ENCODE measurements around the gene MYO3B. TPM values are rescaled to one million over a fixed set of nuclear protein-coding genes. Genes with fewer than 3 reads are reported as not detected.

Gene MYO3B
- polyA plus RNA-seq, 1 experiment: 0.10 TPM

- H3K4me3 ChIP-seq (ENCODE audit: low read depth, low read length): no peak overlapping the region
- no peaks in the 10 kb centered on the region for H3K9me3 ChIP-seq (ENCODE audit: control insufficient read depth, insufficient read depth, low read length)
- TF ChIP-seq CTCF (IDR thresholded peaks at IDR 0.05; ENCODE audit: low read depth, low read length): no peak
- H3K27me3 ChIP-seq (ENCODE audit: control insufficient read depth, insufficient read depth, low read length): no peaks in the 10 kb centered on the region
- POLR2A ChIA-PET: interaction anchor here (0.6 kb wide), 1 partner anchor 691 kb away, joined by 5 read pairs; no protein-coding TSS in a partner anchor
- no peak for DNase-seq (ENCODE audit: low read depth, low spot score)
- H3K27ac ChIP-seq (ENCODE audit: low read depth, low read length): no peak overlapping the region
- CTCF ChIA-PET: interaction anchor here (0.6 to 0.9 kb wide), 2 partner anchors 11 to 12 kb away, joined by 3 read pairs; no protein-coding TSS in a partner anchor
Measured at GRCh38 chr2:170224692-170225294, 46.8 kb downstream of the MYO3B start.

GRCh38 chr2:170226216-170226615 lies 48.3 kb downstream of the MYO3B start:
- CTCF ChIA-PET: no interaction called here
- H3K4me3 ChIP-seq (ENCODE audit: low read depth, low read length): no peak overlapping the region
- no peaks in the 10 kb centered on the region for H3K27me3 ChIP-seq (ENCODE audit: control insufficient read depth, insufficient read depth, low read length)
- H3K9me3 ChIP-seq (ENCODE audit: control insufficient read depth, insufficient read depth, low read length): no peaks in the 10 kb centered on the region
- DNase-seq (ENCODE audit: low read depth, low spot score): no peak
- TF ChIP-seq CTCF (IDR thresholded peaks at IDR 0.05; ENCODE audit: low read depth, low read length): no peak
- H3K27ac ChIP-seq (ENCODE audit: low read depth, low read length): no peak overlapping the region
- POLR2A ChIA-PET: no interaction called here

GRCh38 chr2:170227507-170227947 lies 49.6 kb downstream of the MYO3B start:
- POLR2A ChIA-PET: no interaction called here
- no peak for DNase-seq (ENCODE audit: low read depth, low spot score)
- Histone ChIP-seq H3K9me3 (ENCODE audit: control insufficient read depth, insufficient read depth, low read length) (no peaks in the 10 kb centered on the region), H3K4me3 (ENCODE audit: low read depth, low read length) (no peak overlapping the region), H3K27me3 (ENCODE audit: control insufficient read depth, insufficient read depth, low read length) (no peaks in the 10 kb centered on the region), H3K27ac (ENCODE audit: low read depth, low read length) (no peak overlapping the region)
- CTCF ChIA-PET: interaction anchor here (0.9 kb wide), 1 partner anchor 8 kb away, joined by 4 read pairs; no protein-coding TSS in a partner anchor
- TF ChIP-seq CTCF (IDR thresholded peaks at IDR 0.05; ENCODE audit: low read depth, low read length): no peak

- no peak overlapping the region for H3K4me3 ChIP-seq (ENCODE audit: low read depth, low read length)
- H3K27ac ChIP-seq (ENCODE audit: low read depth, low read length): no peak overlapping the region
- H3K9me3 ChIP-seq (ENCODE audit: control insufficient read depth, insufficient read depth, low read length): no peaks in the 10 kb centered on the region
- no peak for TF ChIP-seq CTCF (IDR thresholded peaks at IDR 0.05; ENCODE audit: low read depth, low read length)
- H3K27me3 ChIP-seq (ENCODE audit: control insufficient read depth, insufficient read depth, low read length): no peaks in the 10 kb centered on the region
- ChIA-PET POLR2A (no interaction called here), CTCF (interaction anchor here (0.9 kb wide), 1 partner anchor 8 kb away, joined by 4 read pairs; no protein-coding TSS in a partner anchor)
- DNase-seq (ENCODE audit: low read depth, low spot score): no peak
Measured at GRCh38 chr2:170227951-170228350, 50.0 kb downstream of the MYO3B start.

- TF ChIP-seq CTCF (IDR thresholded peaks at IDR 0.05; ENCODE audit: low read depth, low read length): no peak
- Histone ChIP-seq H3K9me3 (ENCODE audit: control insufficient read depth, insufficient read depth, low read length) (no peaks in the 10 kb centered on the region), H3K27ac (ENCODE audit: low read depth, low read length) (no peak overlapping the region), H3K27me3 (ENCODE audit: control insufficient read depth, insufficient read depth, low read length) (no peaks in the 10 kb centered on the region), H3K4me3 (ENCODE audit: low read depth, low read length) (no peak overlapping the region)
- ChIA-PET CTCF (interaction anchor here (1.7 kb wide), 1 partner anchor 11 kb away, joined by 3 read pairs; no protein-coding TSS in a partner anchor), POLR2A (no interaction called here)
- DNase-seq (ENCODE audit: low read depth, low spot score): no peak
Measured at GRCh38 chr2:170228429-170228828, 50.5 kb downstream of the MYO3B start.
